Kidney glomerular epithelial cell (primary cell): ENCODE measurements around the gene CCDC144A.
"Not testable (repeated sequence)": the region's sequence is repeated elsewhere in the genome, so short reads cannot be mapped to it uniquely, and the experiment has no call there.

Experiments
- DNase-seq: peaks from one replicate; lab custom pipeline; 2025; lab: John Stamatoyannopoulos, UW

The CCDC144A gene

GRCh38 chr17:16818340-16818739 is 128.3 kb downstream of the CCDC144A start:
- no peak for DNase-seq

GRCh38 chr17:16818821-16819683 is 129.0 kb downstream of the CCDC144A start:
- DNase-seq, result no peak

- DNase-seq, result no peak
Observed at GRCh38 chr17:16820161-16820877, 130.3 kb downstream of the CCDC144A start.

GRCh38 chr17:16820979-16821543 is 131.0 kb downstream of the CCDC144A start:
- no peak for DNase-seq

- DNase-seq, result not testable (repeated sequence)
Observed at GRCh38 chr17:16822133-16822532, 132.1 kb downstream of the CCDC144A start.

- DNase-seq, result not testable (repeated sequence)
Observed at GRCh38 chr17:16823768-16824406, 133.8 kb downstream of the CCDC144A start.
